Measurements from ENCODE around the gene RAC2.

DNA sequence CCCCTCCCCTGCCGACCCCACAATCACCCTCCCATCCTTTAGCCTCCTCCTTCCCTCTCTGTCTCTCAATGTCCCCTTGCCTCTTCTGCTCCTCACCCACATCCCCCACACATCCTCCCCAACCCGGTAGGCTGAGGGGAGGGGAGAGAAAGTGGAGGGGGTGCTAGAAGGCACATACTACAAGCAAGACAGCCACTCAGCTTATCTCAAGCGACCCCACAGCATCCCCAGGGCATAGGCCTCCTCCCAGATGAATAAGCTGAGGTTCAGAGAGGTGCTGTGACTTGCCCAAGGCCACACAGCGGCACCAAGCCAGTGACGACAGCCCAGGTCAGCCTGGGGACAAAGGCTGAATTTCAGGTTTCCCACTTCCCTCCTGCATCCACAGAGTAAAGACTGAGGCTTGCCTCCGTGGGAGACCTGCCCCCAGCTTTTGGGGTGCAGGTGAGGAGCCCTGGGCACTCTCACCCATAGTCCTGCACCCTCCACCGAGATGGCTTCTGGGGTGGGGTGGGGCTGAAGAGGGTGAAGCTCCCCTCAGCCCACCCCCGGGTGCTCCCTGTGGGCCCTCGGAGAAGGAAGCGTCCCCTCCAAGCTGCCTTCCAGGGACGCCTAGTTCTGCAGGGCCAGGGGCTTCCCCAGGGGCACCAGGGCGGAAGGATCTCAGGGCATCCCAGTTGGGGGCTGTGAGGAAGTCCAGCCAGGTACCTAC is 511 bp downstream of the RAC2 start:
- TF ChIP-seq, protein P1, sequence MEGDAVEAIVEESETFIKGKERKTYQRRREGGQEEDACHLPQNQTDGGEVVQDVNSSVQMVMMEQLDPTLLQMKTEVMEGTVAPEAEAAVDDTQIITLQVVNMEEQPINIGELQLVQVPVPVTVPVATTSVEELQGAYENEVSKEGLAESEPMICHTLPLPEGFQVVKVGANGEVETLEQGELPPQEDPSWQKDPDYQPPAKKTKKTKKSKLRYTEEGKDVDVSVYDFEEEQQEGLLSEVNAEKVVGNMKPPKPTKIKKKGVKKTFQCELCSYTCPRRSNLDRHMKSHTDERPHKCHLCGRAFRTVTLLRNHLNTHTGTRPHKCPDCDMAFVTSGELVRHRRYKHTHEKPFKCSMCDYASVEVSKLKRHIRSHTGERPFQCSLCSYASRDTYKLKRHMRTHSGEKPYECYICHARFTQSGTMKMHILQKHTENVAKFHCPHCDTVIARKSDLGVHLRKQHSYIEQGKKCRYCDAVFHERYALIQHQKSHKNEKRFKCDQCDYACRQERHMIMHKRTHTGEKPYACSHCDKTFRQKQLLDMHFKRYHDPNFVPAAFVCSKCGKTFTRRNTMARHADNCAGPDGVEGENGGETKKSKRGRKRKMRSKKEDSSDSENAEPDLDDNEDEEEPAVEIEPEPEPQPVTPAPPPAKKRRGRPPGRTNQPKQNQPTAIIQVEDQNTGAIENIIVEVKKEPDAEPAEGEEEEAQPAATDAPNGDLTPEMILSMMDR (IDR thresholded peaks at IDR 0.05) = no peak
- TF ChIP-seq POLR2A (IDR thresholded peaks at IDR 0.05) = no peak
